Caco-2 (cell line): ENCODE data around the gene LRRC27. TPM values are rescaled to one million over a fixed set of nuclear protein-coding genes. Genes with fewer than 3 reads are reported as not detected.

Experiments
- BruUV-seq: library from RNA; stranded (reverse); fragments of 400-500 nt; replicated peaks from 2 replicates; lab custom pipeline; 2021; lab: Mats Ljungman, UMichigan
- CTCF ChIA-PET: fragments of 300-600 bp; sonication (Branson Sonifier 250); formaldehyde crosslinking; loops from one replicate; lab custom pipeline; 2022; ENCODE audit warnings: antibody characterized with exemption; lab: Charles Lee
- POLR2A ChIA-PET: fragments of 300-600 bp; sonication (Branson Sonifier 250); formaldehyde crosslinking; loops from one replicate; lab custom pipeline; 2022; ENCODE audit warnings: antibody characterized with exemption; lab: Charles Lee
- DNase-seq, 2 experiments: peaks; one replicate each; pipeline versions ENCODE4 v3.0.0 to v3.0.0-alpha.2; 2020 to 2022
- H3K27me3 ChIP-seq: replicated peaks from 2 replicates; pipeline ENCODE4 v1.6.0; 2011; ENCODE audit warnings: low read length; ENCODE audit not compliant: control insufficient read depth, insufficient read depth
- H3K36me3 ChIP-seq: 2 replicates; pipeline ENCODE4 v1.5.1; 2011; ENCODE audit warnings: low read length; ENCODE audit not compliant: control insufficient read depth, insufficient read depth
- H3K4me1 ChIP-seq: fragments of 250-450 bp; sonication (Bioruptor Pico); 2 replicates; pipeline ENCODE4 v1.5.1; 2020; ENCODE audit warnings: mild to moderate bottlenecking
- H3K4me3 ChIP-seq: 2 replicates; pipeline ENCODE4 v1.5.1; 2011; ENCODE audit warnings: low read depth, mild to moderate bottlenecking, control low read depth, low read length
- H3K9me3 ChIP-seq: fragments of 250-450 bp; sonication (Bioruptor Pico); 2 replicates; pipeline ENCODE4 v1.5.1; 2020; ENCODE audit warnings: mild to moderate bottlenecking, moderate library complexity
- H3K27ac Mint-ChIP-seq: one replicate; pipeline ENCODE4 v1.8.0; 2022; ENCODE audit warnings: mixed read lengths; ENCODE audit not compliant: unreplicated experiment
- H3K27me3 Mint-ChIP-seq: one replicate; pipeline ENCODE4 v1.8.0; 2022; ENCODE audit warnings: mixed read lengths; ENCODE audit not compliant: insufficient read depth, unreplicated experiment
- H3K36me3 Mint-ChIP-seq: one replicate; pipeline ENCODE4 v1.8.0; 2022; ENCODE audit warnings: mild to moderate bottlenecking, mixed read lengths; ENCODE audit not compliant: insufficient read depth, unreplicated experiment
- H3K4me1 Mint-ChIP-seq: one replicate; pipeline ENCODE4 v1.8.0; 2022; ENCODE audit warnings: low read depth, mixed read lengths; ENCODE audit not compliant: unreplicated experiment
- H3K4me3 Mint-ChIP-seq: one replicate; pipeline ENCODE4 v1.8.0; 2022; ENCODE audit warnings: mild to moderate bottlenecking, moderate library complexity, mixed read lengths; ENCODE audit not compliant: unreplicated experiment
- H3K9me3 Mint-ChIP-seq: one replicate; pipeline ENCODE4 v1.8.0; 2022; ENCODE audit warnings: mixed read lengths; ENCODE audit not compliant: unreplicated experiment
- intact Hi-C: fragments of 100-400 bp; cut with micrococcal nuclease; formaldehyde crosslinking; loops from one replicate; pipeline ENCODE4 v1.10.0; 2022; ENCODE audit not compliant: unreplicated experiment
- total RNA-seq: library from RNA; stranded (reverse); gene quantifications from 2 replicates; pipeline ENCODE4 v1.2.3, GENCODE V29; 2022
- TF ChIP-seq, protein P1 (sequence below), 2 experiments: fragments of 200-600 bp in 1 of 2; IDR thresholded peaks; 1 replicate in 1 of 2; 2 replicates in 1 of 2; pipeline versions ENCODE4 v1.5.1 to v1.8.0; 2011 to 2022; ENCODE audit warnings: antibody characterized with exemption in 1 of 2, control low read depth in 1 of 2, inconsistent platforms in 1 of 2, low read depth in 1 of 2, low read length in 1 of 2, mild to moderate bottlenecking in 1 of 2, moderate library complexity in 1 of 2; ENCODE audit not compliant: insufficient read depth in 1 of 2, severe bottlenecking in 1 of 2, unreplicated experiment in 1 of 2

Gene LRRC27
- total RNA-seq, 1 experiment from 2014 or later, result 11.7 TPM

GRCh38 chr10:132397671-132398565, 65.9 kb downstream of the LRRC27 start:
- TSS peak; percentile 54 for BruUV-seq
- H3K36me3 Mint-ChIP-seq, result peaks cover 6% of the 10 kb centered on the region
- TF ChIP-seq, protein P1, sequence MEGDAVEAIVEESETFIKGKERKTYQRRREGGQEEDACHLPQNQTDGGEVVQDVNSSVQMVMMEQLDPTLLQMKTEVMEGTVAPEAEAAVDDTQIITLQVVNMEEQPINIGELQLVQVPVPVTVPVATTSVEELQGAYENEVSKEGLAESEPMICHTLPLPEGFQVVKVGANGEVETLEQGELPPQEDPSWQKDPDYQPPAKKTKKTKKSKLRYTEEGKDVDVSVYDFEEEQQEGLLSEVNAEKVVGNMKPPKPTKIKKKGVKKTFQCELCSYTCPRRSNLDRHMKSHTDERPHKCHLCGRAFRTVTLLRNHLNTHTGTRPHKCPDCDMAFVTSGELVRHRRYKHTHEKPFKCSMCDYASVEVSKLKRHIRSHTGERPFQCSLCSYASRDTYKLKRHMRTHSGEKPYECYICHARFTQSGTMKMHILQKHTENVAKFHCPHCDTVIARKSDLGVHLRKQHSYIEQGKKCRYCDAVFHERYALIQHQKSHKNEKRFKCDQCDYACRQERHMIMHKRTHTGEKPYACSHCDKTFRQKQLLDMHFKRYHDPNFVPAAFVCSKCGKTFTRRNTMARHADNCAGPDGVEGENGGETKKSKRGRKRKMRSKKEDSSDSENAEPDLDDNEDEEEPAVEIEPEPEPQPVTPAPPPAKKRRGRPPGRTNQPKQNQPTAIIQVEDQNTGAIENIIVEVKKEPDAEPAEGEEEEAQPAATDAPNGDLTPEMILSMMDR (IDR thresholded peaks at IDR 0.05; ENCODE audit: insufficient read depth in 1 of 2, low read depth in 1 of 2, low read length in 1 of 2, severe bottlenecking in 1 of 2, unreplicated experiment in 1 of 2), result no peak
- Histone ChIP-seq H3K4me3 (peak overlapping the region; percentile 63), H3K36me3 (peaks cover 5% of the 10 kb centered on the region), H3K9me3 (no peaks in the 10 kb centered on the region), H3K27me3 (no peaks in the 10 kb centered on the region), H3K4me1 (peaks cover 20% of the 10 kb centered on the region)
- H3K4me1 Mint-ChIP-seq, result no peaks in the 10 kb centered on the region
- no peaks in the 10 kb centered on the region for H3K9me3 Mint-ChIP-seq
- ChIA-PET CTCF (interaction anchor here (0.9 kb wide), 1 partner anchor 49 kb away, joined by 4 read pairs; no protein-coding TSS in a partner anchor), POLR2A (interaction anchor here (0.5 to 0.7 kb wide), 2 partner anchors 10 to 67 kb away, joined by 3 to 4 read pairs; no protein-coding TSS in a partner anchor)
- peak in 1 of 2 experiments; percentile 46 for DNase-seq
- no peaks in the 10 kb centered on the region for H3K27me3 Mint-ChIP-seq
- H3K4me3 Mint-ChIP-seq, result peak overlapping the region; percentile 86
- intact Hi-C loops, result loop anchor here (2.0 kb wide), 1 partner anchor 55 kb away; no protein-coding TSS in a partner anchor
- H3K27ac Mint-ChIP-seq, result peak overlapping the region; percentile 78

GRCh38 chr10:132398566-132398991, 66.6 kb downstream of the LRRC27 start:
- H3K4me3 Mint-ChIP-seq, result peak overlapping the region; percentile 86
- no peak for DNase-seq
- TF ChIP-seq, protein P1 (IDR thresholded peaks at IDR 0.05; ENCODE audit: insufficient read depth in 1 of 2, low read depth in 1 of 2, low read length in 1 of 2, severe bottlenecking in 1 of 2, unreplicated experiment in 1 of 2), result no peak
- H3K9me3 Mint-ChIP-seq, result no peaks in the 10 kb centered on the region
- no TSS peak for BruUV-seq
- CTCF ChIA-PET, result no interaction called here
- H3K4me1 Mint-ChIP-seq, result no peaks in the 10 kb centered on the region
- intact Hi-C loops, result no loop called here
- Histone ChIP-seq H3K36me3 (peaks cover 5% of the 10 kb centered on the region), H3K9me3 (no peaks in the 10 kb centered on the region), H3K4me1 (peaks cover 23% of the 10 kb centered on the region), H3K4me3 (peak overlapping the region; percentile 63), H3K27me3 (no peaks in the 10 kb centered on the region)
- H3K27ac Mint-ChIP-seq, result no peak overlapping the region
- no peaks in the 10 kb centered on the region for H3K27me3 Mint-ChIP-seq
- peaks cover 6% of the 10 kb centered on the region for H3K36me3 Mint-ChIP-seq
- POLR2A ChIA-PET, result interaction anchor here (0.5 kb wide), 1 partner anchor 67 kb away, joined by 3 read pairs; no protein-coding TSS in a partner anchor

DNA sequence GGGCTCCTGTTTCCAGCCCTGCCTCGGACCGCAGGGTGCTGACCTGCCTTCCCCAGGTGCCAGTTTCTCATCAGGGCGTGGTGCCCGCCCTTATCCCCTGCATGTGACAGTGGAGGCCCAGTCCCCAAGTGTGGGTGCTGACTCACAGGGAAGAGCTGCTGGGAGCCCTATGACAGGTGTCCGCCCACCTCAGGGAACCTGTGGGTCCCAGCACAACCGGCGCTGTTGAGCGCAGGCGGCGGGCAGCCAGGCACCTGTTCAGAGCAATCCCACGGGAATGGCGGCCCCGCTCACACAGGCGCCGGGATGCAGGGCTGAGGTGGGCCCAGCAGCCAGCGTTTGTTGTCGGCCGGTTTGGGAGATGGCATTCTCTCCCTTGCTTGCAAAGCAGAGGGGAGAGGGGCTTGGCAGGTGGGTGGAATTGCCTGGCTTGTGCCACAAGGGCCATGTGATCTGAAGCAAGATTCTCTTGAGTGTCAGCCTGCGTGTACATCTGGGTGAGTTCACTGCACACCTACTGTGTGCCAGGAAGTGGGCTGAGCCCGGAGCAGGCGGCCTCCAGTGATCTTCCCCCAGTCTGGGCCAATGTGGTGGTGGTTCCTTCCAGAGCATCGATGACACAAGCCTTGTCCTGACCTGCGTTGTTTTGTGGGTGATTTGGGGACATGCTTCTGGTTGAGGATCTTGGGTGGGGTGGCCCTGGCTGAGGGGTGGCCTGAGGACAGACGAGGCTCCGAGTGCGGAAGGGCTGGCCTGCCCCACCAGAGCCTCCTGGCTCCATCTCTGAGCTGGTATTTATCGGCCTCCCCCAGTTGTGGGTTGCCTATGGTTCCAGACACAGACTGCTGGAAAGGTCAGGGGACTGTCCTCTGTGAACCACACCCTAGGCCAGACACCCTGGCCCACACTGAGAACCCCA, 67.4 kb downstream of the LRRC27 start:
- Histone ChIP-seq H3K4me3 (no peak overlapping the region), H3K9me3 (no peaks in the 10 kb centered on the region), H3K27me3 (no peaks in the 10 kb centered on the region), H3K36me3 (peaks cover 5% of the 10 kb centered on the region), H3K4me1 (peaks cover 24% of the 10 kb centered on the region)
- CTCF ChIA-PET, result no interaction called here
- Mint-ChIP-seq H3K27ac (peak overlapping the region; percentile 25), H3K4me3 (peak overlapping the region; percentile 86), H3K4me1 (no peaks in the 10 kb centered on the region), H3K36me3 (peaks cover 6% of the 10 kb centered on the region), H3K9me3 (no peaks in the 10 kb centered on the region), H3K27me3 (no peaks in the 10 kb centered on the region)
- no peak for DNase-seq
- POLR2A ChIA-PET, result no interaction called here
- TF ChIP-seq, protein P1 (IDR thresholded peaks at IDR 0.05; ENCODE audit: insufficient read depth in 1 of 2, low read depth in 1 of 2, low read length in 1 of 2, severe bottlenecking in 1 of 2, unreplicated experiment in 1 of 2), result no peak
- BruUV-seq, result no TSS peak
- intact Hi-C loops, result no loop called here
